Ovary (tissue), 9 donors: ENCODE results near the gene C12orf75. TPM values are rescaled to one million over a fixed set of nuclear protein-coding genes. Genes with fewer than 3 reads are reported as not detected.

Experiments
- DNase-seq, 5 donors: peaks; one replicate each; pipeline ENCODE4 v3.0.0-alpha.2; 2019 to 2020
- H3K27ac ChIP-seq, 2 donors: fragments of 200-600 bp; one replicate each; pipeline versions ENCODE4 v1.5.1 to v1.8.0; 2019 to 2022
- H3K27me3 ChIP-seq: fragments of 200-600 bp; one replicate; pipeline ENCODE4 v1.8.0; 2022
- H3K36me3 ChIP-seq: fragments of 200-600 bp; sonication (generic); one replicate; pipeline ENCODE4 v1.5.1; 2019
- H3K4me1 ChIP-seq: one replicate; pipeline ENCODE4 v1.8.1; 2013; ENCODE audit warnings: mild to moderate bottlenecking, moderate library complexity; ENCODE audit not compliant: insufficient read depth
- H3K4me3 ChIP-seq: fragments of 200-600 bp; sonication (generic); one replicate; pipeline ENCODE4 v1.5.1; 2017
- H3K9me3 ChIP-seq, 2 donors: fragments of 200-600 bp in 1 of 2; sonication (generic) in 1 of 2; one replicate each; pipeline versions ENCODE4 v1.5.1 to v1.8.1; 2013 to 2019; ENCODE audit warnings: mild to moderate bottlenecking in 1 of 2, moderate library complexity in 1 of 2
- CTCF ChIP-seq, 3 donors: fragments of 450-650 bp in 2 of 3; fragments of 200-600 bp in 1 of 3; IDR thresholded peaks; one replicate each; pipeline versions ENCODE4 v1.5.1 to v1.8.0; 2016 to 2022; ENCODE audit warnings: antibody characterized with exemption in 3 of 3, mild to moderate bottlenecking in 1 of 3
- EP300 ChIP-seq: sonication (generic); formaldehyde crosslinking; IDR thresholded peaks from one replicate; pipeline ENCODE4 v1.6.1; 2017; ENCODE audit warnings: antibody characterized with exemption
- POLR2A ChIP-seq: fragments of 450-650 bp; IDR thresholded peaks from one replicate; pipeline ENCODE4 v1.6.1; 2017; ENCODE audit warnings: antibody characterized with exemption, mild to moderate bottlenecking, moderate library complexity
- WGBS, 3 donors: extraction: QIAGEN DNeasy Blood & Tissue Kit in 1 of 3; methylation state at CpG; one replicate each; pipeline versions ENCODE4 v1.1.5 to v1.1.7; 2013 to 2017; 5-methylcytosine and 5-hydroxymethylcytosine counted together
- intact Hi-C, 4 donors: fragments of 100-400 bp; cut with DNase I; formaldehyde crosslinking; loops; one replicate each; pipeline versions ENCODE4 v1.11.0 to v1.15.1; 2022 to 2023
- polyA plus RNA-seq, 2 donors: library from polyadenylated mRNA; stranded (reverse); fragments of 200-250 nt in 1 of 2; fragments of 350-450 nt in 1 of 2; fragmentation: Illumina TruSeq in 1 of 2; extraction: RNeasy Lipid Tissue Mini Kit (QIAGEN cat#74804) in 1 of 2; gene quantifications; one replicate each; pipeline ENCODE4 v1.2.3, GENCODE V29; 2013 to 2014
- total RNA-seq, 7 donors: library from RNA; depleted of rRNA in 2 of 7; stranded (reverse); fragments of >200 nt in 2 of 7; fragmentation: NEBNext Ultra II Directional in 3 of 7; extraction: Animal tissue kit (Norgen Biotek cat#: 25700) in 3 of 7; gene quantifications; one replicate each; pipeline versions ENCODE4 v1.1.0 to v1.2.4, GENCODE V29; 2016 to 2023
- donor health status: DM: no; HTN: no; CAD: no; lungs with moderate emphysema.
- donor health status: DM: no; HTN: no; CAD: no.
- donor health status: Bipolar disorder and iron deficiency.
- donor health status: DM: yes; HTN: yes; CAD: no.
- donor health status: DM: no; HTN: no; CAD: no.
- donor health status: DM: yes; HTN: yes; CAD: no.

Gene C12orf75
- total and polyA plus RNA-seq, 9 donors: 3.3 to 83.9 (median 5.6) TPM

DNA sequence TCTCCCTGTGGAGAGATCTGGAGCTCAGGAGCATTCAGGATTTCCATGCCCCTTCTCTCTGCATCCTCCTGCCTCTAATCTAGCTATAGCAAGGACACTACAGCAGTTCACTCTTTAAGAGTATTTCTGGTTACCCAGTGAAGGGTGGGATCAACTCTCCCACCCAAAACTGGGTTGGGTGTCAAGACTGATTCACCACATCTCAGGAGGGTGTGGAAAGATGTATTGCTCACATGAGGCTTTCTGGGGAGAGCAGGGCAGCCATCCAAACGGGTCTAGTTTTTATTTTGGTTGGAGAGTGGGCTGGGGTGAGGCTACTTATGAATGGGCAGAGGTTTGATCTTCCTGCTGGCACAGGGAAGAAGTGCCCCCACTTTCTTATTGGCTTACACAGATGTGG is 18.6 kb downstream of the C12orf75 start:
- no peaks in the 10 kb centered on the region for H3K27me3 ChIP-seq
- DNase-seq: no peak
- no peak overlapping the region for H3K4me3 ChIP-seq
- H3K36me3 ChIP-seq: no peaks in the 10 kb centered on the region
- no peaks in the 10 kb centered on the region for H3K9me3 ChIP-seq
- 56 to 70% (median 65%) methylated on average over 1 of the region's 1 CpG for WGBS, 3 donors
- no peak overlapping the region for H3K27ac ChIP-seq
- TF ChIP-seq EP300 (no peak), POLR2A (no peak), CTCF (IDR thresholded peaks at IDR 0.05) (no peak)
- intact Hi-C loops: no loop called here
- no peaks in the 10 kb centered on the region for H3K4me1 ChIP-seq

GRCh38 chr12:105351523-105351922 is 21.0 kb downstream of the C12orf75 start:
- Histone ChIP-seq H3K4me1 (no peaks in the 10 kb centered on the region), H3K27me3 (no peaks in the 10 kb centered on the region), H3K9me3 (no peaks in the 10 kb centered on the region), H3K4me3 (no peak overlapping the region), H3K36me3 (no peaks in the 10 kb centered on the region), H3K27ac (no peak overlapping the region)
- intact Hi-C loops: no loop called here
- DNase-seq: no peak
- WGBS, 3 donors: 76 to 86% (median 85%) methylated on average over 1 of the region's 1 CpG
- TF ChIP-seq EP300 (no peak), POLR2A (no peak), CTCF (IDR thresholded peaks at IDR 0.05) (no peak)

- DNase-seq: no peak
- no peak overlapping the region for H3K4me3 ChIP-seq
- intact Hi-C loops: no loop called here
- no peak for TF ChIP-seq POLR2A
- no peak for TF ChIP-seq EP300
- TF ChIP-seq CTCF (IDR thresholded peaks at IDR 0.05): no peak
- H3K9me3 ChIP-seq: no peaks in the 10 kb centered on the region
- H3K36me3 ChIP-seq: no peaks in the 10 kb centered on the region
- WGBS, 3 donors: 94 to 97% (median 95%) methylated on average over 4 of the region's 4 CpGs
- no peaks in the 10 kb centered on the region for H3K27me3 ChIP-seq
- H3K27ac ChIP-seq: no peak overlapping the region
- no peaks in the 10 kb centered on the region for H3K4me1 ChIP-seq
Measured at GRCh38 chr12:105352052-105352451, 21.6 kb downstream of the C12orf75 start.

- Histone ChIP-seq H3K27ac (no peak overlapping the region), H3K9me3 (no peaks in the 10 kb centered on the region), H3K27me3 (no peaks in the 10 kb centered on the region), H3K36me3 (no peaks in the 10 kb centered on the region), H3K4me1 (no peaks in the 10 kb centered on the region), H3K4me3 (no peak overlapping the region)
- 55 to 64% (median 58%) methylated on average over 9 of the region's 9 CpGs for WGBS, 3 donors
- TF ChIP-seq CTCF (IDR thresholded peaks at IDR 0.05): no peak
- no peak for TF ChIP-seq POLR2A
- no peak for TF ChIP-seq EP300
- no peak for DNase-seq
- intact Hi-C loops: no loop called here
Measured at GRCh38 chr12:105352940-105353635, 22.6 kb downstream of the C12orf75 start.
